GM04504 (cell line): ENCODE measurements around the gene HERPUD2.
"Not testable (repeated sequence)": the region's sequence is repeated elsewhere in the genome, so short reads cannot be mapped to it uniquely, and the experiment has no call there.

Experiments
- DNase-seq: peaks from one replicate; pipeline ENCODE4 v3.0.0-alpha.2; 2012; ENCODE audit warnings: low read depth

Gene HERPUD2

DNA sequence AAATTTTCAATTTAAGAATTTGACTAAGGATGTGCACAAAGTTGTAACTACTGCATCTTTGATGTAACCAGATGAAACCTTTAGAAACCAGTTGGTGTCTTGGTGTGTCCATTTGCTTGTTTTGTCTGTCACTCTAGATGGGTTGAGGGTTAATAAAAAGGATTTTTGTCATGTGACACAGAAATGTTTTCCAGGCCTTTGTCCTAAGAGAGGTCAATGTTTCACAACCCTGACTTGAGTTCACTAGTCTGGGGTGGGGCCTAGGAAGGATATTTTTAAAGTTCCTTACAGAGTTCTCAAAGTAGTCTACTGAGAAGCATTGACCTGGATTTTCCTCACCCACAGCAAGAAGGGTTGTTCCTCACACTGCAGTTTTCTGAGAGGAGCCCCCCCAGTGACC, 90.3 kb downstream of the HERPUD2 start:
- DNase-seq, result no peak

DNA sequence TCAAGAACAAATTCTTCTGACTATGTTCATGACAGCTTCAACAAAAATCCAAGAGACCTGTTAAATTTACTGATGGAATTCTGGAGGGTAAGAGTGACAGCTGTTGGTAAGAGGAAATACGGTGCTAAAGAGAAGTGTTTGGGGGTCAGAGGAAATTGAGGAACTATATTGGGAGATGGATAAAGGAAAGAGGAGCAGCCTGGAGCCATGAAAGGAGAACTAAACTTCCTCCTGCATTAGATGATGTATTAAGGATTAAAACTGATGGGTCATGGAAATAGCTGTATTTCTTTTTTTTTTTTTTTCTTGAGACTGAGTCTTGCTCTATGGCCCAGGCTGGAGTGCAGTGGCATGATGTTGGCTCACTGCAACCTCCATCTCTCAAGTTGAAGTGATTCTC, 95.3 kb downstream of the HERPUD2 start:
- no peak for DNase-seq

DNA sequence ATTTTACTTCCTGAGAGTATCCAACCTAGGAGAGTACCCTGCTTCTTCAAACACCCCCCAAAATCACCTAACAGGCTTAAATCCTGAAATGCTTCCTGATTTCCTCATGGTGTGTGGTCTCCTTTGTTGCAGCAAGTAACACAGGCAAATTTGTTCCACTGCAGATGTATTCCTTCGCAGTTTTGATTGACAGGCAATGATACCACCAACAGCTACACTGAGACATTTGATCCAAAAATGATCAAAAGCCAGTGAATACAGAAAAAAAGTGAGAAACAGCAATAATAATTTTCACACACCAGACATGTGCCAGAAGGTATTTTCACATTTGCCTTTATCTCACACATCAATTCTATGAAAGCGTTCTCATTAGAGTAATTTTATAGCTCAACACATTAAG, 95.9 kb downstream of the HERPUD2 start:
- DNase-seq, result no peak

DNA sequence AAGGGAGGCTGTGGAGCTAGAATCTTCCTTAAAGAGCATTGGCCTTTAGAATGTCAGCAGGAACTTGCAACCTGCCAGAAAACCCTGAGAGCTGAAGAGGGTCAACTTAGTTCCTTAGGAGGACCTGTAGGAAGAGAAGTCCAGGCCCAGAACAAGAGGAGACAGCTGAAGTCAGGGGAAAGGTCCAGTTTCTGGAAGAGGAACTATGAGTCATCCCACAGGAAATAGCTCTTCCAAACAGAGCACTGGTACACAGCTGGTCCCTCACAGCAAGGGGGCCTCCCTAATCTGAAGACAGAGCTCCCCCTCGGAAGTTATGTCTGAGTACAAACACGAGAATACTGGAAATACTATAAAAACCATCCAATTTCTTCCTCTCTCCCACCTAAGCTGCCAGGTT, 98.9 kb downstream of the HERPUD2 start:
- no peak for DNase-seq

DNA sequence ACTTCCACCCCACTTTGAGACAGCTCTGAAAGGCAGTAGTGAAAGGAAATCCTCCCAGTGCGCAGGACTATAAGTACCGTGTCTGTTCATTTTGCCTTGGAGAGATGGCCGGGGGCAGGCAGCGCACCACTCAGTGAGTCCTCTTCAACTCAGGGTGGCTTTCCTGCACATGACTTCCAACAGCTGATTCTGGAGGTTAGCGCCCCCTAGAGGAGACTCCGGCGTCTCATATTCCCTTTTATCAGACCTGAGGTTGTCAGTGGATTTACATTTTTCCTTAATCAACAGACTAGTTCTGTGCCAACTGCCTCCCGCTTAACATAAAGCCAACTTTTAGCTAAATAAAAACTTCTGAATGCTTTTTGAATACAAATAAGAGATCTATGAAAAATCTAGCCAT, 101.0 kb downstream of the HERPUD2 start:
- no peak for DNase-seq

DNA sequence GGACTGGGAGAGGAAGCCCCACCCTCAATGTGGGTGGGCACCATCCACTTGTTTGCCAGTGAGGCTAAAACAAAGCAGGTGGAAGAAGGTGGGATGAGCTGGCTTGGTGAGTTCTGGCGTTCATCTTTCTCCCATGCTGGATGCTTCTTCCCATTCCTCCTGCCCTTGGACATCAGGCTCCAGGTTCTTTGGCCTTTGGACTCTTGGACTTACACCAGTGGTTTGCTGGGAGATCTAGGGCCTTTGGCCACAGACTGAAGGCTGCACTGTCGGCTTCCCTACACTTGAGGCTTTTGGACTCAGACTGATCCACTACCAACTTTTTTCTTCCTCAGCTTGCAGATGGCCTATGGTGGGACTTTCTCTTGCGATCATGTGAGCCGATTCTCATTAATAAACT, 106.3 kb downstream of the HERPUD2 start:
- no peak for DNase-seq

DNA sequence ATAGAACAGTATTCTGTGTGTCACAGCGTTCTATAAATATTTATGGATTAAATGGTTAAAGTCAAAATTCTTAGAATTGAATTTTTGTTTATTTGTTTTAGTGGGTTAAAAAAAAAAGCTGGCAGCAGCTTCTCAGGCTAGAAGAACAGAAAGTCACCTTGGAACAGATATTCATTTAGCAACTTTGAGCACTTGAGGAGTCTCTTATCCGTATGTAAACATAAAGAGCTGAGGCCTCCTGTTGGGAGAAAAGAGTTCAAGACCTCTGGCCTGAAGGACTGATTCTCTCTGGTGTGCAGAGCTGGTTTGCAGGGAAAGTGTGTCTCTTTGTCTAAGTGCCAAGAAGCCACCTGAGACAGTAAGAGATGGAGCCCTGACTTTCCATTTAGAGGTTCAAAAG, 109.9 kb downstream of the HERPUD2 start:
- no peak for DNase-seq

DNA sequence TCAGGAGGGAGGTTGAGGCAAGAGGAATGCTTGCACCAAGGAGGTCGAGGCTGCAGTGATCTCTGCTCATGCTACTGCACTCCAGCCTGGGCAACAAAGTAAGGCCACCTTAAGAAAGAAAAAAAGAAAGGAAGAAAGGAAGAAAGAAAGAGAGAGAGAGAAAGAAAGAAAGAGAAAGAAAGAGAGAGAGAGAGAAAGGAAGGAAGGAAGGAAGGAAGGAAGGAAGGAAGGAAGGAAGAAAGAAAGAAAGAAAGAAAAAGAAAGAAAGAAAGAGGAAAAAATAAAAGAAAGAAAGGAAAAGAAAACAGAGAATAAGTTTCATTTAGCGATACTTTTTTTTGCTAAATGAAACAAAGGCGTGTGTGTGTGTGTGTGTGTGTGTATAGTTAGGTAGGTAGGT, 110.4 kb downstream of the HERPUD2 start:
- DNase-seq, result not testable (repeated sequence)
